Mammary epithelial cell (primary cell): ENCODE data around the gene MOSMO.
"Not testable (repeated sequence)": the region's sequence is repeated elsewhere in the genome, so short reads cannot be mapped to it uniquely, and the experiment has no call there.

Experiments used
- EZH2 ChIP-seq: IDR thresholded peaks from 2 replicates; pipeline ENCODE4 v1.6.1; 2012; ENCODE audit warnings: low read length, inconsistent platforms, borderline replicate concordance
- TF ChIP-seq, protein P1 (sequence below), 2 donors: IDR thresholded peaks in 1 of 2; conservative IDR thresholded peaks in 1 of 2; 2 replicates each; pipeline ENCODE4 v1.5.1; 2011 to 2012; ENCODE audit warnings: inconsistent platforms in 2 of 2, low read length in 2 of 2, mild to moderate bottlenecking in 2 of 2, control low read depth in 1 of 2, low read depth in 1 of 2; ENCODE audit not compliant: insufficient read depth in 1 of 2; ENCODE audit errors: extremely low read depth in 1 of 2

- not testable (repeated sequence) for TF ChIP-seq EZH2
- TF ChIP-seq, protein P1, sequence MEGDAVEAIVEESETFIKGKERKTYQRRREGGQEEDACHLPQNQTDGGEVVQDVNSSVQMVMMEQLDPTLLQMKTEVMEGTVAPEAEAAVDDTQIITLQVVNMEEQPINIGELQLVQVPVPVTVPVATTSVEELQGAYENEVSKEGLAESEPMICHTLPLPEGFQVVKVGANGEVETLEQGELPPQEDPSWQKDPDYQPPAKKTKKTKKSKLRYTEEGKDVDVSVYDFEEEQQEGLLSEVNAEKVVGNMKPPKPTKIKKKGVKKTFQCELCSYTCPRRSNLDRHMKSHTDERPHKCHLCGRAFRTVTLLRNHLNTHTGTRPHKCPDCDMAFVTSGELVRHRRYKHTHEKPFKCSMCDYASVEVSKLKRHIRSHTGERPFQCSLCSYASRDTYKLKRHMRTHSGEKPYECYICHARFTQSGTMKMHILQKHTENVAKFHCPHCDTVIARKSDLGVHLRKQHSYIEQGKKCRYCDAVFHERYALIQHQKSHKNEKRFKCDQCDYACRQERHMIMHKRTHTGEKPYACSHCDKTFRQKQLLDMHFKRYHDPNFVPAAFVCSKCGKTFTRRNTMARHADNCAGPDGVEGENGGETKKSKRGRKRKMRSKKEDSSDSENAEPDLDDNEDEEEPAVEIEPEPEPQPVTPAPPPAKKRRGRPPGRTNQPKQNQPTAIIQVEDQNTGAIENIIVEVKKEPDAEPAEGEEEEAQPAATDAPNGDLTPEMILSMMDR (conservative IDR thresholded peaks at IDR 0.05 in 1 of 2, IDR thresholded peaks at IDR 0.05 in 1 of 2; ENCODE audit: extremely low read depth in 1 of 2, insufficient read depth in 1 of 2, low read depth in 1 of 2, low read length in 2 of 2), result not testable (repeated sequence)
Observed at GRCh38 chr16:22128537-22128936, 120.6 kb downstream of the MOSMO start.
